GM18861 (cell line): ENCODE measurements around the gene PPIP5K1.
"Not testable (repeated sequence)": the region's sequence is repeated elsewhere in the genome, so short reads cannot be mapped to it uniquely, and the experiment has no call there.

Source experiments
- ATAC-seq: cut with Tn5 transposase; IDR thresholded peaks from one replicate; pipeline ENCODE4 v1.9.1; 2021; ENCODE audit not compliant: unreplicated experiment

PPIP5K1 gene

DNA sequence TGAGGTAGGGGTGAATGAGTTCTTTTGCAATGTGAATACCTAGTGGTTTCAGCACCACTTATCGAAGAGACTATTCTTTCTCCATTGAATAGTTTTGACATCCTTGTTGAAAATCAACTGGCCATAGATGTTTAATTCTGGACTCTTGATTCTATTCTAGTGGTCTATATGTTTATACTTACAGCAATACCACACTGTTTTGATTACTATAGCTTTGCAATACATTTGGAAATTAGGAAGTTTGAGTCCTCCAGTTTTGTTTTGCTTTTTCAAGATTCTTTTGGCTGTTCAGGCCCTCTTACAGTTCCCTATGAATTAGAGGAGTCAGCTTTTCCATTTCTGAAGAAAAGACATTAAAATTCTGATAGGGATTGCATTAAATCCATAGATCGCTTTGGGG lies 42.5 kb downstream of the PPIP5K1 start:
- no peak for ATAC-seq

- ATAC-seq = no peak
Observed at GRCh38 chr15:43545426-43545825, 44.6 kb downstream of the PPIP5K1 start.

DNA sequence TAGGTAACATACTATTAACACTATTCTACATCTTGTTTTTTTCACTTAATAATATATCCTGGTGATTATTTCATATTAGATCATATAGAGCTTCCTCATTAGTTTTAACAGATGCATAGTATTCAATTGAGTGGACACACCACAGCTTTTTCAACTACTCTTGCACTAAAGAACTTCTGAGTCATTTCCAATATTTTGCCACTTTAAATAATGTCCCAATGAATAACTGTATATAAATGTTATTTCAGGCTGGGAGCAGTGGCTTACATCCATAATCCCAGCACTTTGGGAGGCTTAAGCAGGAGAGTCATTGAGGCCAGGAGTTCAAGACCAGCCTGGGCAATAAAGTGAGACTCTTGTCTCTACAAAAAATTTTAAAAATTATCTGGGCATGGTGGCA lies 45.7 kb downstream of the PPIP5K1 start:
- ATAC-seq = no peak

- no peak for ATAC-seq
Observed at GRCh38 chr15:43541785-43542184, 48.2 kb downstream of the PPIP5K1 start.

GRCh38 chr15:43538091-43538490 lies 51.9 kb downstream of the PPIP5K1 start:
- no peak for ATAC-seq

- ATAC-seq = no peak
Observed at GRCh38 chr15:43534897-43535296, 55.1 kb downstream of the PPIP5K1 start.

- ATAC-seq = not testable (repeated sequence)
Observed at GRCh38 chr15:43532826-43533225, 57.2 kb downstream of the PPIP5K1 start.

DNA sequence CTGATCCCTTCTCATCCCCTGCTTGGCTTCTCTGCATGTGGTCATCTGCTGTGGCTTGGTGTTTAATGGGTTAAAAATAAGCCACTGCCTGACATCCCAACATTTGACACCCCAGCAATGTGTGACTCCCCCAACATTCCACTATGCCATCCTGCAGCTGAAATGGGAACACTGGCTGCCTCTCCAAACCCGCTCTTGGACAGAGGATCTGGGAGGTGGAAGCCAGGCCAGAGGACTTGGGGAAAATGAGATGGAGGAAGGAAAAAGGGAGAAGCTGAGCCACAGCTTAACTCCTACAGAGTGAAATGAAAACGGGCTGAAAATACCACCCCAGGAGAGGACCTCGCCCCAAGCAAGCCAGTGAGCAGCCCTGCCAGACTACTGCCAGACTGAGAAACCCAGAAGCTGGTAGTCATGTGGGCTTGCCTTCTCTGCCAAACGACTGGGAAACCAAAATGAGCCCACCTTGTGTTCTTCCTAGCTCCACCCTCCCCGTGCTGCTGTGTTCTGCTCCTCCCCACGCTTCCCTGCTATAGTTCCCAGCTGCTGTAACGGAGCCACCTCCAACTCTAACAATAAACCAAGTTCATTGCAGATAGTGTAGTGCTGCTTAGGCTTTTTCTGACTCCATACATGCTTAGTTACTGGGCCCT lies 58.9 kb downstream of the PPIP5K1 start:
- ATAC-seq = no peak

DNA sequence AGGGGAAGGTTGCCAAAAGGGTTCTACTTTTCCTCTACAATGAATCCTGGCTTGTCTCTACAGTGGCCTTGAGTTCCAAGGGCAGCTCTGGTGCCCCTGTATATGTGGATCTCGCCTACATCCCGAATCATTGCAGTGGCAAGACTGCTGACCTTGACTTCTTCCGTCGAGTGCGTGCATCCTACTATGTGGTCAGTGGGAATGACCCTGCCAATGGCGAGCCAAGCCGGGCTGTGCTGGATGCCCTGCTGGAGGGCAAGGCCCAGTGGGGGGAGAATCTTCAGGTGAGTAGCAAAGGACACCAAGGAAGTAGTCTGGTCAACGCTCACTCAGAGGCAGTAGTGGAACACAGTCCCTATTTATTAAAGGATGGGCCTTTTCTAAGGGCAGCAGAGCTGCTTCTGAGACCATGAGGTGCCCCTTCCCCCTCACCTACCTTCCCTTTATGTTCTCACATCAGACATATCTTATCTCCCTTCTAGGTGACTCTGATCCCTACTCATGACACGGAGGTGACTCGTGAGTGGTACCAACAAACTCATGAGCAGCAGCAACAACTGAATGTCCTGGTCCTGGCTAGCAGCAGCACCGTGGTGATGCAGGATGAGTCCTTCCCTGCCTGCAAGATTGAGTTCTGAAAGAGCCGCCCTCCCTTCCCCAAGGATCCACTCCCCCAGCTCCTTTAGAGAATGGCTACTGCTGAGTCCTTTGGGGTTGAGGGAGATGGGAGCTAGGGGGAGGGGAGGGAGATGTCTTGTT lies 60.2 kb downstream of the PPIP5K1 start:
- no peak for ATAC-seq

GRCh38 chr15:43529141-43529540 lies 60.9 kb downstream of the PPIP5K1 start:
- ATAC-seq = no peak

GRCh38 chr15:43528542-43529007 lies 61.4 kb downstream of the PPIP5K1 start:
- no peak for ATAC-seq

GRCh38 chr15:43527802-43528541 lies 62.0 kb downstream of the PPIP5K1 start:
- no peak for ATAC-seq

DNA sequence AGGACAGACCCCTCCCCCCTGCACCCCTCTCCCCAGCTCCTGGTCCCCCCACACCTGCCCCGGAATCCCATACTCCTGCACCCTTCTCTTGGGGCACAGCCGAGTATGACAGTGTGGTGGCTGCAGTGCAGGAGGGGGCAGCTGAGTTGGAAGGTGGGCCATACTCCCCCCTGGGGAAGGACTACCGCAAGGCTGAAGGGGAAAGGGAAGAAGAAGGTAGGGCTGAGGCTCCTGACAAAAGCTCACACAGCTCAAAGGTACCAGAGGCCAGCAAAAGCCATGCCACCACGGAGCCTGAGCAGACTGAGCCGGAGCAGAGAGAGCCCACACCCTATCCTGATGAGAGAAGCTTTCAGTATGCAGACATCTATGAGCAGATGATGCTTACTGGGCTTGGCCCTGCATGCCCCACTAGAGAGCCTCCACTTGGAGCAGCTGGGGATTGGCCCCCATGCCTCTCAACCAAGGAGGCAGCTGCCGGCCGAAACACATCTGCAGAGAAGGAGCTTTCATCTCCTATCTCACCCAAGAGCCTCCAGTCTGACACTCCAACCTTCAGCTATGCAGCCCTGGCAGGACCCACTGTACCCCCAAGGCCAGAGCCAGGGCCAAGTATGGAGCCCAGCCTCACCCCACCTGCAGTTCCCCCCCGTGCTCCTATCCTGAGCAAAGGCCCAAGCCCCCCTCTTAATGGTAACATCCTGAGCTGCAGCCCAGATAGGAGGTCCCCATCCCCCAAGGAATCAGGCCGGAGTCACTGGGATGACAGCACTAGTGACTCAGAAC lies 62.8 kb downstream of the PPIP5K1 start:
- ATAC-seq = no peak

DNA sequence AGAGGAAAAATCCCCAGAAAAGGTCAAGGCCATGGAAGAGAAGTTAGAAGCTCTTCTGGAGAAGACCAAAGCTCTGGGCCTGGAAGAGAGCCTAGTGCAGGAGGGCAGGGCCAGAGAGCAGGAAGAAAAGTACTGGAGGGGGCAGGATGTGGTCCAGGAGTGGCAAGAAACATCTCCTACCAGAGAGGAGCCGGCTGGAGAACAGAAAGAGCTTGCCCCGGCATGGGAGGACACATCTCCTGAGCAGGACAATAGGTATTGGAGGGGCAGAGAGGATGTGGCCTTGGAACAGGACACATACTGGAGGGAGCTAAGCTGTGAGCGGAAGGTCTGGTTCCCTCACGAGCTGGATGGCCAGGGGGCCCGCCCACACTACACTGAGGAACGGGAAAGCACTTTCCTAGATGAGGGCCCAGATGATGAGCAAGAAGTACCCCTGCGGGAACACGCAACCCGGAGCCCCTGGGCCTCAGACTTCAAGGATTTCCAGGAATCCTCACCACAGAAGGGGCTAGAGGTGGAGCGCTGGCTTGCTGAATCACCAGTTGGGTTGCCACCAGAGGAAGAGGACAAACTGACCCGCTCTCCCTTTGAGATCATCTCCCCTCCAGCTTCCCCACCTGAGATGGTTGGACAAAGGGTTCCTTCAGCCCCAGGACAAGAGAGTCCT lies 63.6 kb downstream of the PPIP5K1 start:
- ATAC-seq = no peak

DNA sequence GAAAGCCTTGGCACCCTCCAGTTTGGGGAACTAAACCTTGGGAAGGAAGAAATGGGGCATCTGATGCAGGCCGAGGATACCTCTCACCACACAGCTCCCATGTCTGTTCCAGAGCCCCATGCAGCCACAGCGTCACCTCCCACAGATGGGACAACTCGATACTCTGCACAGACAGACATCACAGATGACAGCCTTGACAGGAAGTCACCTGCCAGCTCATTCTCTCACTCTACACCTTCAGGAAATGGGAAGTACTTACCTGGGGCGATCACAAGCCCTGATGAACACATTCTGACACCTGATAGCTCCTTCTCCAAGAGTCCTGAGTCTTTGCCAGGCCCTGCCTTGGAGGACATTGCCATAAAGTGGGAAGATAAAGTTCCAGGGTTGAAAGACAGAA lies 64.9 kb downstream of the PPIP5K1 start:
- ATAC-seq = no peak

- no peak for ATAC-seq
Observed at GRCh38 chr15:43524254-43524845, 65.7 kb downstream of the PPIP5K1 start.

GRCh38 chr15:43523646-43524045 lies 66.4 kb downstream of the PPIP5K1 start:
- ATAC-seq = no peak

- ATAC-seq = no peak
Observed at GRCh38 chr15:43522247-43522646, 67.8 kb downstream of the PPIP5K1 start.

- no peak for ATAC-seq
Observed at GRCh38 chr15:43521419-43521818, 68.6 kb downstream of the PPIP5K1 start.

GRCh38 chr15:43520138-43520537 lies 69.9 kb downstream of the PPIP5K1 start:
- no peak for ATAC-seq
